ENCODE data around the gene OR7G2.
"Not testable (repeated sequence)": the region's sequence is repeated elsewhere in the genome, so short reads cannot be mapped to it uniquely, and the experiment has no call there.

Gene OR7G2

DNA sequence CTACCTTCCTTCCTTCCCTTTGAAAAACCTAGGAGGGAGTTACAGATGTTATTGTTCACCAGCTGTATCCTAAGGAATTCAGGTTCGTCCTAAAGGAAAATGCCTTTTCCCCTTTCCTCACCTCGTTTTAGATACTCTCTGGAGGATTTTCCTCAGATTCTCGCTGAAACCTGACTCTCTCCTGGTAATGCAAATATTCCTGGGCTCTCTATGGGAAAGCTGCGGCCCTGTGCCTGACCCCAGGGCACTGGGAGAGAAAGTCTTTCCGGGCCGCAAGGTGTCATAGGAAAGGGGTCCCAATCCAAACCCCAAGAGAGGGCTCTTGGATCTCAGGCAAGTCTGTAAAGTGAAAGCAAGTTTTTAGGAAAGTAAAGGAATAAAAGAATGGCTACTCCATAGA is 33.5 kb downstream of the OR7G2 start:
- no peak for DNase-seq (ENCODE audit: low read depth in 2 of 2)

DNA sequence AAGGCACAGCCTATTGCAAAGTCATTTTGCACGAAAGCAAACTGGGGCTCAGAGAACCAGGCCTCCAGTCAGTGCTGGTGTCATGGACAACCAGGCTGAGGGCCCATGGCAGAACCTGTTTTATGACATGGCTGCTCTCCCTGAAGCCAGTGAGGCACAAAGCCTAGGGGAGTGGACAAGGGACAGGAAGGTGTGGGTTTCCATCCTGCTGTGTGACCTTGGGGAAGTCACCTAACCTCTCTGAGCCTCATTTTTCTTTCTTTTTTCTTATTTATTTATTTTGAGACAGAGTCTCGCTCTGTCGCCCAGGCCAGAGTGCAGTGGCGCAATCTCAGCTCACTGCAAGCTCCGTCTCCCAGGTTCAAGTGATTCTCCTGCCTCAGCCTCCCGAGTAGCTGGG is 35.6 kb downstream of the OR7G2 start:
- not testable (repeated sequence) for DNase-seq (ENCODE audit: low read depth in 2 of 2)

DNA sequence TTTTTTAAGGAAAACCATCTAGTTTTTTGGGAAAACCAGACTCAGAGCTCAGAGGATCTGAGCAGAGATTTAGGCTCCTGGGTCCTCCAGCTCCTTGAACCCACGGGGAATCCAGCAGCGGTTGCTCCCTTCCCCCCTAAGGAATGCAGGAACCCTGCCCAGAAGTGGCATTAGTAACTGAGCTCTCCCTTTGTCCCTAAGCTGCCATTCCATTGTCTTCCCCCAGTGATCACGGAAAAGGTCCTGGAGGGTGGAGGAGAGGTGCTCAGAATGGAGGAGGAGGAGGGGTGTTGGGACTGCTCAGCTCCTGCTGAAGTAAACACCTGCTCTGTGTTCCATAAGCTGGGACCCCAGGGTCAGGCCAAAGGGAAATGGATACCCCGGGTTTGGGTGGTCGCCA is 37.2 kb downstream of the OR7G2 start:
- DNase-seq (ENCODE audit: low read depth in 2 of 2): no peak

DNA sequence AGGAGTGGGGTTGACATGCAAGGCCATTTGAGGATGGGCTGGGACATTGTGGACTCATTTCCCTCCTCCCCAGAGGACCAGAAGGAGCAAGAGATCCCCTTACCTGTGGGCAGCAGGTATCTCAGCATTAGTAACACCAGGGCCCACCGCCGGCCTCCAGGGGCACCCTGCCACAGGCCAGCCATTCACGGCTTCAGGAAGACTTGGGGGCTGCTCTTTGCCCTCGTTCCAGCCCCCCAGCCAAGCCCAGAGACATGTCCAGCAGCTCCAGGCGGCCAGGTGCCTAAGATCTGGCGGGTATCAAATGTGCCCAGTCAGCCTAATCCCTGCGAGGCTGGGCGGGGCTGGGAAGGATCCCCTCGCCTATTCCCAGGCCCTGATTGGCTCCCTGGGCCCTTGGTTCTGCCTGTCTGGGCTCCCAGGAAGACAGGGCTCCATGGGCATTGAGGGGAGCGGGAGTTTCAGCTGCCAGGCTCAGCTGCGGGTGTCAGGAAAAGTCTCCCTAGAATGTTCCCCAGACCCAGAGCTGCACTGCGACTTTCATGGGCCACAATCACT is 41.7 kb downstream of the OR7G2 start:
- DNase-seq (ENCODE audit: low read depth in 2 of 2): no peak

DNA sequence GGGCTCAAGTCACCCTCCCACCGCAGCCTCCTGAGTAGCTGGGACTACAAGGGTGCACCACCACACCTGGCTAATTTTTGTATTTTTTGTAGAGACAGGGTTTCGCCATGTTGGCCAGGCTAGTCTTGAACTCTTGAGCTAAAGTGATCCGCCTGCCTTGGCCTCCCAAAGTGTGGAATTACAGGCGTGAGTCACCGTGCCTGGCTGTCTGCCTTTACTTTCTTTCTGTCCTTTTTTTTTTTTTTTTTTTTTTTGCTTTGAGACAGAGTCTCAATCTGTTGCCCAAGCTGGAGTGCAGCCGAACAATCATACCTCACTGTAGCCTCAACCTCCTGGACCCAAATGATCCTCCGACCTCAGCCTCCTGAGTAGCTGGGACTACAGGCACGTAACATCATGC is 45.4 kb downstream of the OR7G2 start:
- DNase-seq (ENCODE audit: low read depth in 2 of 2): no peak

DNA sequence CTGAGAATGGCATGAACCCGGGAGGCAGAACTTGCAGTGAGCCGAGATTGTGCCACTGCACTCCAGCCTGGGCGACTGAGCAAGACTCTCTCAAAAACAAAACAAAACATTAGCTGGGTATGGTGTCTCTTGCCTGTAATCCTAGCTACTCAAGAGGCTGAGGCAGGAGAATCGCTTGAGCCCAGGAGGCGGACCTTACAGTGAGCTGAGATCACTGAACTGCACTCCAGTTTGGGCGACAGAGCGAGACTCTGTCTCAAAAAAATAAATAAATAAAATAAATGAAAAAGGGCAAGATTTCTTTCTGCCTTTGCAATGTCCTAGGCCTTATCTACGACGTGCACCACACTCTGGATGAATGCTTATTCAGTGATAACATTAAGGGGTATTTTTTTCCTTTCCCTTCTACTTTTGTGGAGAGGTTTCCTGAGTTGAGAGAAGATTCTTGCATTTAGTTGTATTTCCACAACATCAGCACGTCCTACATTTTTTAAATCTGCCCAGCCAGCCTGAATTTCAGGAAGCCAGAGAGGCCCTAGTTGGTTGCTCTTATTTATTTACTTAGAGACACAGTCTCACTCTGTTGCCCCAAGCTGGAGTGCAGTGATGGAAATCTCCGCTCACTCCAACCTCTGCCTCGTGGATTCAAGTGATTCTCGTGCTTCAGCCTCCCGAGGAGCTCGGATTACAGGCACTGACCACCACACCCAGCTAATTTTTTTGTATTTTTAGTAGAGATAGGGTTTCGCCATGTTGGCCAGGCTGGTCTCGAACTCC is 46.5 kb downstream of the OR7G2 start:
- DNase-seq (ENCODE audit: low read depth in 2 of 2): no peak

DNA sequence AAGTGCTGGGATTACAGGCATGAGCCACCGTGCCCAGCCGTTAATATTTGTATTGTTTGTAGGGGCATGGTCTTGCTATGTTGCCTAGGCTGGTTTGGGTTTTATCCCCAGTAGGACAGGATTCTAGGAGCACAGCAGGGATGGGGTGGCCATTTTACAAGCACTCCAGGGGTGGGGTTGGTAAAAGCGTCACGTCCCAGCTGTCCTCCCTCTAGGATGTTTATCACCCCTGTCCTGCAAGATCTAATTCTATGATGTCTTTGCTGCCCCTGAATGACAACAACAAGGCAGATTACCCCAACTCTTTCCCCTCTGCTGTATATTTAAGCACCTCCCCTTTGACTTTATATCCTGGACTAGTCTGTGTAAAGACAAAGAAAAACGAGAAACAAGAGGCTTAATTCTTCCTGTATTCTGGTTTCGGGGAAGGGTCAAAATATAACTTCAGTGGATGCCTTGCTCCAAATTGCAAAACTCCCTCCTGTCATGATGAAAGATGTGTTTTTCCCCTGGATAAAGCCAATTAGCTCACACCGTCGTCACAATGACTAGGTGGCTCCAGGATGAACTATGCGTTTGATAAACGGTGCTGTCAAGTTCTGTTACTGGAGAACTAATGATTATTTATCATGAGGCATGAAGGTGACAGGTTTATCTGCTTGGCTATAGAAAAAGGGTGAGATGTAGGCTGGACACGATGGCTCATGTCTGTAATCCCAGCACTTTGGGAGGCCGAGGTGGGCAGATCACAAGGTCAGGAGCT is 48.2 kb downstream of the OR7G2 start:
- no peak for DNase-seq (ENCODE audit: low read depth in 2 of 2)

DNA sequence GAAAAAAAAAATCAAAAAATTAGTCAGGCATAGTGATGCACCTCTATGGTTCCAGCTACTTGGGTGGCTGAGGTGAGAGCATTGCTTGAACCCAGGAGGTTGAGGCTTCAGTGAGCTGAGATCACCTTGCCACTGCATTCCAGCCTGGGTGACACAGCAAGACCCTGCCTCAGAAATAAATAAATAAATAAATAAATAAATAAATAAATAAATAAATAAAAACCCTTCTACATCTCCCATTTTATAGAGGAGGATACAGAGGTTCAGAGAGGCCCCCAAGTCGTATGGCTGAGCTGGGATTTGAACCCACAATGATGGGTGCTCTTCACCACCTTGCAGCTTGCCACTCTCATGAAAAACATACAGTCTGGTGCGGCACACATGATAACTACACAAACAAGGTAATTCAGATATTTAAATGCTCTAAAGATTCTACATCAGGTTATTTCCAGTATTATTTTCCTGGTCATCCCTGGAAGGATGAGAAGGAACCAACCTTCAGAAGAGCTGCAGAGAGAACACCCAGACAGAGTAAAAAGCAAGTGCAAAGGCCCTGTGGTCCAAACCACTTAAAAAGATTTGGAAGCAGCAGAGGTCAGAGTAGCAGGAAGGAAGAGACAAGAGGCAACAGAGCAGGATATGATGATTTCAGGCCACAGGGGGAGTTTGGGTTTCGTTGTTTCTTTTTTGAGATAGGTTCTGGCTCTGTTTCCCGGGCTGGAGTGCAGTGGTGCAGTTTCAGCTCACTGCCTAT is 49.6 kb downstream of the OR7G2 start:
- DNase-seq (ENCODE audit: low read depth in 2 of 2): no peak

DNA sequence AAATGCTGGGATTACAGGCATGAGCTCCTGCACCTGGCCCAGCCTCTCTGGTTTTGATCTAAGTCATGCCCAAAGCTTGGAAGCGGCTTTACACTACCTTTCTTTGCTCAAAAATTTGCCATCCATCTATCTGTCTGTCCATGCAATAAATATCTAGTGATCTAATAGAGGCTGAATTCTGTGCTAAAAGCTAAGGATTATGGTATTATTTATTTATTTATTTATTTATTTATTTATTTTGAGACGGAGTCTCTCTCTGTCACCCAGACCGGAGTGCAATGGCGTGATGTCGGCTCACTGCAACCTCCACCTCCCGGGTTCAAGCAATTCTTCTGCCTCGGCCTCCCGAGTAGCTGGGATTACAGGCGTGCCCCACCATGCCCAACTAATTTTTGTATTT is 51.1 kb downstream of the OR7G2 start:
- DNase-seq (ENCODE audit: low read depth in 2 of 2): not testable (repeated sequence)

DNA sequence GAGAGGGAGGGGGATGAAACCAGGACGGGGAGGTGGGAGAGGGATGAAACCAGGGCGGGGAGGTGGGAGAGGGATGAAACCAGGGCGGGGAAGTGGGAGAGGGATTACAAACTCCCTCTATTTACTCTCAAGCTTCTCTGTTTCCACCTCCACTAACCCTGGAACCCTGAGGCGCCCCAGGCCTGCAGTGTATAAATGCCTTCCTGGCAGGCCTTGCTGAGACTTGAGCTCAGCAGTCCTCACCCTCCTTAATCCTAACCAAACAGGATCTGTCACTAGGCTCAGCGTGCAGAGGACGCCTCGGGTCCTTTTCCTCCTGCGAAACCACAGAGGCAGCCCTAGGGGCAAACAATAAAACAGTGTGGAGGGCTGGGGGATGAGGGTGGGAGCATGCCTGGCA is 52.5 kb downstream of the OR7G2 start:
- no peak for DNase-seq (ENCODE audit: low read depth in 2 of 2)

DNA sequence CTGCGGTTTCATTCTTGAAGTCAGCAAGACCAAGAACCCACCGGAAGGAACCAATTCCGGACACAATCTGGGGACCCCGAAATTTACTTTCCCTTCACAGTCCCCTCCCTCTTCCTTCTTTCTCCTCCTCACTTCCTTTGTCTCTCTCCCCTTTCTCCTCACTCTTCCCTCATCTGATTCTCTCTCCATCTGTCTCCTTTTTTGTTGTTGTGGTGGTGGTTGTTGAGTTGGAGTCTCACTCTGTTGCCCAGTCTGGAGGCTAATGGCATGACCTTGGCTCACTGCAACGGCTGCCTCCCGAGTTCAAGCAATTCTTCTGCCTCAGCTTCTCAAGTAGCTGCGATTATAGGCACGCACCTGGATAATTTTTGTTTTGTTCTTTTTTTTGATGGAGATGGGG is 53.1 kb downstream of the OR7G2 start:
- no peak for DNase-seq (ENCODE audit: low read depth in 2 of 2)

DNA sequence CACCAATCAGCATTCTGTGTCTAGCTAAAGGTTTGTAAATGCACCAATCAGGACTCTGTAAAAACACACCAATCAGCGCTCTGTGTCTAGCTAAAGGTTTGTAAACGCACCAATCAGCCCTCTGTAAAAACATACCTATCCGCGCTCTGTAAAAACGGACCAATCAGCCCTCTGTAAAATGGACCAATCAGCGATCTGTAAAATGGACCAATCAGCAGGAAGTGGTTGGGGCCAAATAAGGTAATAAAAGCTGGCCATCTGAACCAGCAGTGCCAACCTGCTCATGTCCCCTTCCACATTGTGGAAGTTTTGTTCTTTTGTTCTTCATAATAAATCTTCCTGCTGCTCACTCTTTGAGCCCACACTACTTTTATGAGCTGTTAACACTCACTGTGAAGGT is 53.6 kb downstream of the OR7G2 start:
- not testable (repeated sequence) for DNase-seq (ENCODE audit: low read depth in 2 of 2)

DNA sequence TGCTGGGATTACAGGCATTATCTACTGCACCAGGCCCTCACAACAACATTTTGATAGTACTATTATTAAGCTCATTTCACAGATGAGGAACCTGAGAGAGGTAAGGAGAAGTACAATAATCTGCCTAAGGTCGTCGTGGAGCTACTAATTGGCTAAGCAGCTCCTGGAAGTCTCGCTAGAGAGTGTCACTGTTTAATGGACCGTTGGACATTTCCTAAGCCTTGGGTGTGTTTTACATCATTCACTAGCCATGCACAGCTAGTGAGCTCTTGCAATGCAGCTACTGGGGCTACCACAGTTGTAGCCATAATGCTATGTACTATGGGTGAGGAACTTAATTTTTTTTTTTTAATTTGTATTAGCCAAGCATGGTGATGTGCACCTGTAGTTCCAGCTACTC is 54.4 kb downstream of the OR7G2 start:
- DNase-seq (ENCODE audit: low read depth in 2 of 2): no peak

All from stimulated activated CD8-positive, alpha-beta memory T cell treated with anti-CD3 and anti-CD28 coated beads, Interleukin-7, amount 100 ng/mL, for 1 hour (primary cell).